Brain microvascular endothelial cell (primary cell): Measurements from ENCODE around the gene RNF126.
A peak's percentile ranks its signal among the peaks of the same experiment; 100 is the strongest.

Experiments used
- DNase-seq: peaks from one replicate; pipeline ENCODE4 v3.0.0-alpha.2; 2020
- H3K27ac ChIP-seq: fragments of 250-450 bp; sonication (Bioruptor Pico); 2 replicates; pipeline ENCODE4 v1.5.1; 2020; ENCODE audit warnings: mild to moderate bottlenecking, moderate library complexity
- H3K27me3 ChIP-seq: fragments of 250-450 bp; sonication (Bioruptor Pico); replicated peaks from 2 replicates; pipeline ENCODE4 v1.5.1; 2020; ENCODE audit warnings: mild to moderate bottlenecking
- H3K36me3 ChIP-seq: fragments of 250-450 bp; sonication (Bioruptor Pico); replicated peaks from 2 replicates; pipeline ENCODE4 v1.5.1; 2020; ENCODE audit warnings: mild to moderate bottlenecking
- H3K4me3 ChIP-seq: 2 replicates; pipeline ENCODE4 v1.5.1; 2011; ENCODE audit warnings: low read depth, mild to moderate bottlenecking, control low read depth, low read length, moderate library complexity
- in situ Hi-C: cut with HindIII; loops from 2 replicates; pipeline ENCODE4 v1.10.0; 2017; ENCODE audit warnings: low sequenced_read_pairs, low pct_ligation_motif_present
- TF ChIP-seq, protein P1 (sequence below): IDR thresholded peaks from 2 replicates; pipeline ENCODE4 v1.5.1; 2011; ENCODE audit warnings: low read depth, mild to moderate bottlenecking, moderate library complexity, low read length, control low read depth, inconsistent platforms; ENCODE audit errors: missing control alignments

Gene RNF126

GRCh38 chr19:687569-688166 lies 24.7 kb upstream of the RNF126 start:
- TF ChIP-seq, protein P1, sequence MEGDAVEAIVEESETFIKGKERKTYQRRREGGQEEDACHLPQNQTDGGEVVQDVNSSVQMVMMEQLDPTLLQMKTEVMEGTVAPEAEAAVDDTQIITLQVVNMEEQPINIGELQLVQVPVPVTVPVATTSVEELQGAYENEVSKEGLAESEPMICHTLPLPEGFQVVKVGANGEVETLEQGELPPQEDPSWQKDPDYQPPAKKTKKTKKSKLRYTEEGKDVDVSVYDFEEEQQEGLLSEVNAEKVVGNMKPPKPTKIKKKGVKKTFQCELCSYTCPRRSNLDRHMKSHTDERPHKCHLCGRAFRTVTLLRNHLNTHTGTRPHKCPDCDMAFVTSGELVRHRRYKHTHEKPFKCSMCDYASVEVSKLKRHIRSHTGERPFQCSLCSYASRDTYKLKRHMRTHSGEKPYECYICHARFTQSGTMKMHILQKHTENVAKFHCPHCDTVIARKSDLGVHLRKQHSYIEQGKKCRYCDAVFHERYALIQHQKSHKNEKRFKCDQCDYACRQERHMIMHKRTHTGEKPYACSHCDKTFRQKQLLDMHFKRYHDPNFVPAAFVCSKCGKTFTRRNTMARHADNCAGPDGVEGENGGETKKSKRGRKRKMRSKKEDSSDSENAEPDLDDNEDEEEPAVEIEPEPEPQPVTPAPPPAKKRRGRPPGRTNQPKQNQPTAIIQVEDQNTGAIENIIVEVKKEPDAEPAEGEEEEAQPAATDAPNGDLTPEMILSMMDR = no peak
- H3K27me3 ChIP-seq = no peaks in the 10 kb centered on the region
- H3K27ac ChIP-seq = no peak overlapping the region
- no peak for DNase-seq
- in situ Hi-C loops = no loop called here
- no peak overlapping the region for H3K4me3 ChIP-seq
- H3K36me3 ChIP-seq = no peaks in the 10 kb centered on the region

DNA sequence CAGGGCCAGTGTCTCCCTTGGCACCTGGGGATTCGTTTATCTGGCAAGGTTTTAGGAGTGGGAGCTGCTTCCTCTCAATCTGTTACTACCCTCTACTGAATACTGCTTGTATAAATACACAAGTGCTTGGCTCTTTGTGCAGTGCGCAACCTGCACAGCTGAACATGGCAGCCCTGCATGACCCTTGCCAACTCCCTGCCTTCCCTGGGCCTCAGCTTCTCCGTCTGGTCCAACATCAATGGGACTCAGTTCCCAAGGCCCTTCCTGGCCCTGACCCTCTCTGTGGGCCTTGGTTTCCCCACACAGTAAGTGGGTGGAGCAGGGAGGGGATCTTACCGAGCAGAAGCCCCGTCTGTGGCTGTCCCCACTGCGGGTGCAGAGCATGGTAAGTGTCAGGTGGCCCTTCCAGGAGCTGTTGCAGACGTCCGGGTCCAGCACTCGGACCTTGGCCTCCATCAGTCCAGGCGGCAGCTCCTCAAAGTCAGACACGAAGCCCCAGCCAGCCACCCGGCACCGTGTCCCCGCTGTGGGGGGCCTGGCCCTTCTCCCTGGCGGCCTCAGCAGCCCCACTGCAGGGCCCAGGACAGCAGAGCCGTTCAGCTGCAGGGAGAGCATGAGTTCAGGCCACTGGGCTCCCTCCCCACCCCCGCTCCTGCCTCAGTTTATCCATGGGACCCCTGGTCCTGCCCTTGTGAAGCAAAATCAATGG lies 23.7 kb upstream of the RNF126 start:
- in situ Hi-C loops = no loop called here
- Histone ChIP-seq H3K27ac (no peak overlapping the region), H3K27me3 (no peaks in the 10 kb centered on the region), H3K4me3 (no peak overlapping the region), H3K36me3 (no peaks in the 10 kb centered on the region)
- TF ChIP-seq, protein P1 = no peak
- no peak for DNase-seq

DNA sequence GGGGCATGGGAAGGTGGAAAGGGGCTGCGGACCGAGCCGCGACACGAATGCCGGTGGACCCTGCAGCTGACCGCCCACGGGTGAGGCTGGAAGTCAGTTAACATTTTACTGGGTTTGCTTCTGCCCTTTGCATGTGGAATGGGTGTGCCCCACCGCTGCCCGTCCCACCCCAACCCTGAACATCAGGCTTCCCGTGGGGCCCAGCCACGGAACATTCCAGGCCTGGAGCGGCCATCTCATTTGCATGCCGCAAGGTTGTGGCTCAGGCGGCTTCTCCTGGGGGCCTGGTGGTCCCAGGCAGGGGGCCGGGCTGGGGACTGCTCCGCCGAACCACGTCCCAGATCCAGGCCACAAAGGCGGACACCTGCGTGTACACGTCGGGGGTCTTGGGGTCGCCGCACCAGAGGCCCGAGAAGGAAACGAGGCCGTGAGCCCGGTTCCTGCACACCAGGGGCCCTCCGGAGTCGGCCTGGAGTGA lies 22.5 kb upstream of the RNF126 start:
- no peak for DNase-seq
- in situ Hi-C loops = no loop called here
- H3K36me3 ChIP-seq = peaks cover 5% of the 10 kb centered on the region
- no peak overlapping the region for H3K4me3 ChIP-seq
- no peak overlapping the region for H3K27ac ChIP-seq
- TF ChIP-seq, protein P1 = no peak
- H3K27me3 ChIP-seq = no peaks in the 10 kb centered on the region

DNA sequence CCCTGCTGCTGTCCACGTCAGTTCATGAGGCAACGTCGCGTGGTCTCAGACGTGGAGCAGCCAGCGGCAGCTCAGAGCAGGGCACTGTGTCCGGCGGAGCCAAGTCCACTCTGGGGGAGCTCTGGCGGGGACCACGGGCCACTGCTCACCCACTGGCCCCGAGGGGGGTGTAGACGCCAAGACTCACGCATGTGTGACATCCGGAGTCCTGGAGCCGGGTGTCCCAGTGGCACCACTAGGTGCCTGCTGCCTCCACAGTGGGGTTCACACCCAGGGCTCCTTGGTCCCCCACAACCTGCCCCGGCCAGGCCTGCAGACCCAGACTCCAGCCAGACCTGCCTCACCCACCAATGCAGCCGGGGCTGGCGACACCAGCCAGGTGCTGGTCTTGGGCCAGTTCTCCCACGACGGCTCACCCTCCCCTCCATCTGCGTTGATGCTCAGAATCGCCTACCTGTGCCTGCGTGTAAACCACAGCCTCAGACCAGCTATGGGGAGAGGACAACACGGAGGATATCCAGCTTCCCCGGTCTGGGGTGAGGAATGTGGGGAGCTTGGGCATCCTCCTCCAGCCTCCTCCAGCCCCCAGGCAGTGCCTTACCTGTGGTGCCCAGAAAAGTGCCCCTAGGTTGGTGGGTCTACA lies 19.8 kb upstream of the RNF126 start:
- Histone ChIP-seq H3K27me3 (no peaks in the 10 kb centered on the region), H3K36me3 (peaks cover 9% of the 10 kb centered on the region), H3K27ac (no peak overlapping the region), H3K4me3 (no peak overlapping the region)
- in situ Hi-C loops = no loop called here
- TF ChIP-seq, protein P1 = no peak
- no peak for DNase-seq

DNA sequence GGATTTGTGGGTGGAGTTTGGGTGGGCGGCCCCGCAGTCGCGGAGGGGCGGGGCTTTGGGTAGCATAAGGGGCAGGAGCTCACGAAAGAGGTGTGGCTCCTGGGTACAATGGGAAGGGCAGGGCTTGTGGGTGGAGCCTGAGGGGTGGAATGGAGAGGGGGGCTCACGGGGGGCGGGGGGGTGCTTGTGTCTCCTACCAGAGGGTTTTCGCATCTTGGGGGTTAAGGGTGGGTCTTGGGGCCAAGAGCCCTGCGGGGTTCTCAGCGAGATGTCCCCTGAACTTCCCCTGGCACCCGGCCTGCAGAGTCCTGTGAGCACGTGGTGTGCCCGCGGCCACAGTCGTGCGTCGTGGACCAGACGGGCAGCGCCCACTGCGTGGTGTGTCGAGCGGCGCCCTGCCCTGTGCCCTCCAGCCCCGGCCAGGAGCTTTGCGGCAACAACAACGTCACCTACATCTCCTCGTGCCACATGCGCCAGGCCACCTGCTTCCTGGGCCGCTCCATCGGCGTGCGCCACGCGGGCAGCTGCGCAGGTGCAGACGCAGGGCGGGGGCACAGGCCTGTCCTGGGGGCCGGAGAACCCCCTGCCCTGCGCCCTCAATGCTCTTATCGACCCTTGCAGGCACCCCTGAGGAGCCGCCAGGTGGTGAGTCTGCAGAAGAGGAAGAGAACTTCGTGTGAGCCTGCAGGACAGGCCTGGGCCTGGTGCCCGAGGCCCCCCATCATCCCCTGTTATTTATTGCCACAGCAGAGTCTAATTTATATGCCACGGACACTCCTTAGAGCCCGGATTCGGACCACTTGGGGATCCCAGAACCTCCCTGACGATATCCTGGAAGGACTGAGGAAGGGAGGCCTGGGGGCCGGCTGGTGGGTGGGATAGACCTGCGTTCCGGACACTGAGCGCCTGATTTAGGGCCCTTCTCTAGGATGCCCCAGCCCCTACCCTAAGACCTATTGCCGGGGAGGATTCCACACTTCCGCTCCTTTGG lies 18.3 kb upstream of the RNF126 start:
- Histone ChIP-seq H3K27ac (peak overlapping the region; percentile 89), H3K4me3 (no peak overlapping the region), H3K36me3 (peaks cover 12% of the 10 kb centered on the region), H3K27me3 (no peaks in the 10 kb centered on the region)
- in situ Hi-C loops = no loop called here
- TF ChIP-seq, protein P1 = no peak
- DNase-seq = no peak
